AG04449 (cell line): ENCODE measurements around the gene GRM1.

Source experiments
- CTCF ChIA-PET: fragments of 350-600 bp; formaldehyde crosslinking; extraction: SDS; loops from one replicate; lab custom pipeline; 2021; ENCODE audit warnings: antibody characterized with exemption; lab: Yijun Ruan, JAX
- POLR2A ChIA-PET: fragments of 400-600, 350-600 bp; formaldehyde crosslinking; extraction: SDS; loops from one replicate; lab custom pipeline; 2020; ENCODE audit warnings: antibody characterized with exemption, inconsistent platforms; lab: Yijun Ruan, JAX
- DNase-seq: peaks from one replicate; pipeline ENCODE4 v3.0.0-alpha.2; 2010; ENCODE audit warnings: low read depth, low spot score
- H3K4me3 ChIP-seq: 2 replicates; pipeline ENCODE4 v1.5.1; 2011; ENCODE audit warnings: low read depth, mild to moderate bottlenecking, control low read depth, low read length
- TF ChIP-seq, protein P1 (sequence below): IDR thresholded peaks from one replicate; pipeline ENCODE4 v1.5.1; 2011; ENCODE audit warnings: mild to moderate bottlenecking, moderate library complexity, low read length, control low read depth, inconsistent platforms; ENCODE audit not compliant: insufficient read depth; ENCODE audit errors: missing control alignments

GRM1 gene

DNA sequence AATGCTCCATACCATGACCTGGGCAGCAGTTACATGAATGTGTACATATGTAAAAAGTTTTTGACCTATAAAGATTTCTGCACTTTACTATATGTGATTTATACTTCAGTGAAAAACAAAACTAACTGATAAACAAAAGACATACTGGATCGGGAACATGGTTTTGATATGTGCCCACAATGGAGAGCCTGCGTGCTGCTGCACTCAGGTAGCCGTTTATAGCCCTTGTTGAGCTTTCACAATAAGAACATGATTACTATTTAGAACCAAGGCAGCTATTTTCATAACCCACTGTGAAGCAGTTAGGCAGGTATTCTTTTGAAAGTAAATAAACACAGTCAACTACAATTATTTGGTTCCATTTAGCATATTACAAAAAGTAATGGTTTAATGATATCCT is 318.8 kb downstream of the GRM1 start:
- CTCF ChIA-PET: no interaction called here
- no peak overlapping the region for H3K4me3 ChIP-seq
- POLR2A ChIA-PET: no interaction called here
- TF ChIP-seq, protein P1, sequence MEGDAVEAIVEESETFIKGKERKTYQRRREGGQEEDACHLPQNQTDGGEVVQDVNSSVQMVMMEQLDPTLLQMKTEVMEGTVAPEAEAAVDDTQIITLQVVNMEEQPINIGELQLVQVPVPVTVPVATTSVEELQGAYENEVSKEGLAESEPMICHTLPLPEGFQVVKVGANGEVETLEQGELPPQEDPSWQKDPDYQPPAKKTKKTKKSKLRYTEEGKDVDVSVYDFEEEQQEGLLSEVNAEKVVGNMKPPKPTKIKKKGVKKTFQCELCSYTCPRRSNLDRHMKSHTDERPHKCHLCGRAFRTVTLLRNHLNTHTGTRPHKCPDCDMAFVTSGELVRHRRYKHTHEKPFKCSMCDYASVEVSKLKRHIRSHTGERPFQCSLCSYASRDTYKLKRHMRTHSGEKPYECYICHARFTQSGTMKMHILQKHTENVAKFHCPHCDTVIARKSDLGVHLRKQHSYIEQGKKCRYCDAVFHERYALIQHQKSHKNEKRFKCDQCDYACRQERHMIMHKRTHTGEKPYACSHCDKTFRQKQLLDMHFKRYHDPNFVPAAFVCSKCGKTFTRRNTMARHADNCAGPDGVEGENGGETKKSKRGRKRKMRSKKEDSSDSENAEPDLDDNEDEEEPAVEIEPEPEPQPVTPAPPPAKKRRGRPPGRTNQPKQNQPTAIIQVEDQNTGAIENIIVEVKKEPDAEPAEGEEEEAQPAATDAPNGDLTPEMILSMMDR: no peak
- no peak for DNase-seq

DNA sequence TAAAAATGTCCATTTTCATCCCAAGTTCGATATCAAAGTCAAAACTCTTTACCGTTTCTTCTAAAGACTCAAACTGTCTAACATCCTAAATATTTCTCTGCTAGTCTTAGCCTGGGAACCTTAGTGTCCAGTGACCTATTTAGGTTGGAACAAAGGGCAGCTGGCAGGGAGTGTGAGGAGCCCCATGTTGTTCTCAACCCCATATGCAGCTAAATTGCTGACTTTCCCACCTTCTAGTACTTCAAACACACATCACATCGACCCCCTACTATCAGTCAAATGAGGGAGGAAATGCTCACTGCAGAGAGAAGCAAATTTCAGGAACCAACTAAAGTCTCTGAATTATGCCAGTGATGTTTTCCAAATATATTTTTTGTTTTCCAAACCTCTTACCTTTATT is 322.2 kb downstream of the GRM1 start:
- TF ChIP-seq, protein P1: no peak
- CTCF ChIA-PET: no interaction called here
- POLR2A ChIA-PET: no interaction called here
- no peak for DNase-seq
- no peak overlapping the region for H3K4me3 ChIP-seq

DNA sequence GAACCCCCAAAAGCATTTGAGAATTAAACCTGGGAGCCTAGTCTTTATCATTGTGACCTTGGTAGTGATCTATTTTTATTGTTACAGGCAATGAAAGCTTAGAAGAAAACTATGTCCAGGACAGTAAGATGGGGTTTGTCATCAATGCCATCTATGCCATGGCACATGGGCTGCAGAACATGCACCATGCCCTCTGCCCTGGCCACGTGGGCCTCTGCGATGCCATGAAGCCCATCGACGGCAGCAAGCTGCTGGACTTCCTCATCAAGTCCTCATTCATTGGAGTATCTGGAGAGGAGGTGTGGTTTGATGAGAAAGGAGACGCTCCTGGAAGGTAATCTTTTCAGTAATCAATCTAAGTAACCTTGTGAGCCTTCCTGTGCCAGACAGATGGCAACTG is 323.3 kb downstream of the GRM1 start:
- TF ChIP-seq, protein P1: no peak
- no peak for DNase-seq
- POLR2A ChIA-PET: no interaction called here
- CTCF ChIA-PET: no interaction called here
- H3K4me3 ChIP-seq: no peak overlapping the region

DNA sequence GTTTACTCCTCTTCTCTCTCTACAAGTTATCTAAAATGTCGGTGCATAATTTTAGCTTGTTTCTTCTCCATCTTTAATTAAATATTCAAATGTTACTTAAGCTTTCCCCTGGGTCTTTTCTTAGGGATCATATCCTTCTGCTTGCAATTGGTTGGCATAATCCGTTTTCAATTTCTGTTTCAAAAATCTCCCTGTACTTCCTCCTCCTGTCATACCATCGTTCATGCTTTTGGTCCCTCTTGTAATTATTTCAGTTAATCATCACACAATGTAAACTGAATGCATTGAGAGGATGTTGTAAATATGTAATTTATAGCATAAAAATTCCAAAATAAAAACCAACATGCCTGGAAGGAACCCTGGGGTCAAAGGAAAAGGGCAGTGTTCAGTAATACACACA is 325.6 kb downstream of the GRM1 start:
- DNase-seq: no peak
- H3K4me3 ChIP-seq: no peak overlapping the region
- CTCF ChIA-PET: no interaction called here
- POLR2A ChIA-PET: no interaction called here
- TF ChIP-seq, protein P1: no peak

DNA sequence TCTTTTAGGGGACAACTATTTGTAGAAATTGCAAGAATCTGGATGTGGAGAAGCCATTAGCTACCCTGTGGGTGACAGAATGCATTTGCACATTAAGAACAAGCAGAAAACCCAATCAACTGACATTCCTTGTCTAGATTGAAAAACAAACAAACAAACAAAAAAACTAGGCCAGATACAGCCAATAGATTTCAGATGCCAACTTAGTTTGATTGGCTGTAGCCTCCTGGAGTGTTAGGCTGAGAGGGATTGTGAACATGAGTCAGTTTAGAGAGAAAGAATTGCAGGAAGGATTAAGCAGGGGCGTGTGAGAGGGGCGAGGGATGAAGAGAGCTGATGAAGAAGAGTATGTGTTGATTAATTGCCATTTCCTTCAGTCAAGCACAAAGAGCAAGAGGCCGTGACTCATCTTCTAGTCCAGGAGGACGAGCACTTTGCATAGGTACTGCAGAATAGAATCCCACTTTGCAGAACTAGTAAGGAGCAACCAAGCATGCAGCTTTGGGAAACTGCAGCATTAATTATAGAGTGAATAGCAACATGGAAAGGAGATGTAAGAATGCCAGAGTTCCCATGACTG is 326.7 kb downstream of the GRM1 start:
- ChIA-PET POLR2A (no interaction called here), CTCF (no interaction called here)
- TF ChIP-seq, protein P1: no peak
- no peak overlapping the region for H3K4me3 ChIP-seq
- no peak for DNase-seq

DNA sequence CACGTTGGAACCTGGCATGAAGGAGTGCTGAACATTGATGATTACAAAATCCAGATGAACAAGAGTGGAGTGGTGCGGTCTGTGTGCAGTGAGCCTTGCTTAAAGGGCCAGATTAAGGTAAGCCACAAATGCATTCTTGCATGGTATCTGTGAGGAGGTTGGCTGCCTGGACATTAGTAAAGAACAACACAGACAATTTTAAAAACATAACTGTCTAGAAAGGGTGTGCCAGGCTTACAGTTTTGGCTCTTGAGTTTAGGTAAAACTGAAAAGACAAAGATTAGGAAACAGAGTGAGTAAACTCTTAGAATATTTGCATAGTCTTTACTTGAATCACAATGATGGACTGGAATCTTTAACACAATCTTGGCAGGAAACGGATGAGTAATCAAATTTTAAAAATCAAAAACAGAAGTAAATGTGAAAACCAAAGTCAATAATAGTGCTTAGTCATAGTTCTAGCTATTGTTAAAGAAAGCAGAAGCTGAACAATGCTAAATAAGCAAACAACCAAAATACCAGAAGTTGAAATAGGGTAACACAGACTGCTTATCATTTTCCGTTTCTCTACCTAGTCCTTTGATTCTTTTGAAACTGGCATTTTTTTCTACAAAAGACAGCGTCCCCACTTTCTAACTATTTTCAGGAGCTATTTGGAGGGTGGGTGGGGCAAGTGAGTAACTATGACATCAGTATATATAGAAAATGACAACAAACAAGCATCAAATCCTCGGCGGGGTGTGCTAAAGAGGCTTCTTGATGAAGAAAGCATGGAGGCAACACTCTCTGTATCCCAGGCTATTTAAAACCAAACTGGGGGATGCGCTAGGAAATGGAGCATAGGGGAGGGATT is 328.9 kb downstream of the GRM1 start:
- ChIA-PET POLR2A (no interaction called here), CTCF (interaction anchor here (1.2 kb wide), 1 partner anchor 11 kb away, joined by 3 read pairs; no protein-coding TSS in a partner anchor)
- peak; percentile 31 for DNase-seq
- TF ChIP-seq, protein P1: no peak
- H3K4me3 ChIP-seq: peak overlapping the region; percentile 33
